GM12865 (cell line): Measurements from ENCODE around the gene PRSS22.

Experiments used
- DNase-seq: peaks from one replicate; pipeline ENCODE4 v3.0.0; 2010; ENCODE audit warnings: low read depth
- H3K4me3 ChIP-seq: 2 replicates; pipeline ENCODE4 v1.5.1; 2011; ENCODE audit warnings: mild to moderate bottlenecking, low read depth, low read length, control low read depth
- TF ChIP-seq, protein P1 (sequence below): IDR thresholded peaks from 2 replicates; pipeline ENCODE4 v1.5.1; 2011; ENCODE audit warnings: low read length, control low read depth, low read depth, inconsistent platforms; ENCODE audit not compliant: insufficient read depth; ENCODE audit errors: missing control alignments

PRSS22 gene

DNA sequence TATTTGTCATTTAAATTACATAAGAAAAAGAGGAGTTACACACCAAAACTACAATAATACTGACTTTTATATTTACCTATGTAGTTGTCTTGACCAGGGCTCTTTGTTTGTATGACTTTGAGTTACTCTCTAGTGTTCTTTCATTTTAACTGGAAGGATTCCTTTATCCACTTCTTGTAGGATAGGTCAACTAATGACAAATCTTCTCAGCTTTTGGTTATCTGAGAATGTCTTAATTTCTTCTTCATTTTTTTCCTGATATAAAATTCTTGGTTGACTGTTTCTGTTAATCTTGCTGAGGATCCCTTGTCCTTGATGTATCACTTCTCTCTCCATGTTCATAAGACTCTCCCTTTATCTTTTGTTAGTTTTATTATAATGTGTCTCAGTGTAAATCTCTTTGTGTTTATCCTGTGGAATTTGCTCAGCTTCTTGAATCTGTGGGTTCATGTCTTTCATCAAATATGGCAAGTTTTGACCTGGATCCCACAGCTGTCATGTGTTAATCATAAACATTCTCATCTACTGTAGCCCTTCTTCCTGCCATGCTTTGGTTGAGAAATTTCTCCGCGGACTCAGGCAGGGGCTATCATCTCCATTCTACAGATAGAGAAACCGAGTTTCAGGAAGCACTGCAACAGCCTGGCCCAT is 54.3 kb downstream of the PRSS22 start:
- no peak overlapping the region for H3K4me3 ChIP-seq
- TF ChIP-seq, protein P1, sequence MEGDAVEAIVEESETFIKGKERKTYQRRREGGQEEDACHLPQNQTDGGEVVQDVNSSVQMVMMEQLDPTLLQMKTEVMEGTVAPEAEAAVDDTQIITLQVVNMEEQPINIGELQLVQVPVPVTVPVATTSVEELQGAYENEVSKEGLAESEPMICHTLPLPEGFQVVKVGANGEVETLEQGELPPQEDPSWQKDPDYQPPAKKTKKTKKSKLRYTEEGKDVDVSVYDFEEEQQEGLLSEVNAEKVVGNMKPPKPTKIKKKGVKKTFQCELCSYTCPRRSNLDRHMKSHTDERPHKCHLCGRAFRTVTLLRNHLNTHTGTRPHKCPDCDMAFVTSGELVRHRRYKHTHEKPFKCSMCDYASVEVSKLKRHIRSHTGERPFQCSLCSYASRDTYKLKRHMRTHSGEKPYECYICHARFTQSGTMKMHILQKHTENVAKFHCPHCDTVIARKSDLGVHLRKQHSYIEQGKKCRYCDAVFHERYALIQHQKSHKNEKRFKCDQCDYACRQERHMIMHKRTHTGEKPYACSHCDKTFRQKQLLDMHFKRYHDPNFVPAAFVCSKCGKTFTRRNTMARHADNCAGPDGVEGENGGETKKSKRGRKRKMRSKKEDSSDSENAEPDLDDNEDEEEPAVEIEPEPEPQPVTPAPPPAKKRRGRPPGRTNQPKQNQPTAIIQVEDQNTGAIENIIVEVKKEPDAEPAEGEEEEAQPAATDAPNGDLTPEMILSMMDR, result no peak
- no peak for DNase-seq
